ENCODE data around the gene GRK5.

Gene GRK5

GRCh38 chr10:119502209-119502608 is 294.8 kb downstream of the GRK5 start:
- no peak for DNase-seq (ENCODE audit: extremely low spot score)
- TF ChIP-seq ELF4 (IDR thresholded peaks at IDR 0.05) (no peak), SP1 (IDR thresholded peaks at IDR 0.05) (no peak), TARDBP (IDR thresholded peaks at IDR 0.05) (no peak), BHLHE40 (IDR thresholded peaks at IDR 0.05; ENCODE audit: borderline replicate concordance) (no peak), FOXM1 (IDR thresholded peaks at IDR 0.05; ENCODE audit: borderline replicate concordance) (no peak), LEF1 (IDR thresholded peaks at IDR 0.05; ENCODE audit: borderline replicate concordance) (no peak), CTBP1 (IDR thresholded peaks at IDR 0.05; ENCODE audit: borderline replicate concordance) (no peak), L3MBTL2 (conservative IDR thresholded peaks at IDR 0.05) (no peak), ZNF384 (IDR thresholded peaks at IDR 0.05) (no peak), FOXA1 (IDR thresholded peaks at IDR 0.05) (no peak)
- TF ChIP-seq, protein P1, sequence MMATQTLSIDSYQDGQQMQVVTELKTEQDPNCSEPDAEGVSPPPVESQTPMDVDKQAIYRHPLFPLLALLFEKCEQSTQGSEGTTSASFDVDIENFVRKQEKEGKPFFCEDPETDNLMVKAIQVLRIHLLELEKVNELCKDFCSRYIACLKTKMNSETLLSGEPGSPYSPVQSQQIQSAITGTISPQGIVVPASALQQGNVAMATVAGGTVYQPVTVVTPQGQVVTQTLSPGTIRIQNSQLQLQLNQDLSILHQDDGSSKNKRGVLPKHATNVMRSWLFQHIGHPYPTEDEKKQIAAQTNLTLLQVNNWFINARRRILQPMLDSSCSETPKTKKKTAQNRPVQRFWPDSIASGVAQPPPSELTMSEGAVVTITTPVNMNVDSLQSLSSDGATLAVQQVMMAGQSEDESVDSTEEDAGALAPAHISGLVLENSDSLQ (IDR thresholded peaks at IDR 0.05), result no peak
- CTCF ChIA-PET, result no interaction called here
- POLR2A ChIA-PET, result no interaction called here

DNA sequence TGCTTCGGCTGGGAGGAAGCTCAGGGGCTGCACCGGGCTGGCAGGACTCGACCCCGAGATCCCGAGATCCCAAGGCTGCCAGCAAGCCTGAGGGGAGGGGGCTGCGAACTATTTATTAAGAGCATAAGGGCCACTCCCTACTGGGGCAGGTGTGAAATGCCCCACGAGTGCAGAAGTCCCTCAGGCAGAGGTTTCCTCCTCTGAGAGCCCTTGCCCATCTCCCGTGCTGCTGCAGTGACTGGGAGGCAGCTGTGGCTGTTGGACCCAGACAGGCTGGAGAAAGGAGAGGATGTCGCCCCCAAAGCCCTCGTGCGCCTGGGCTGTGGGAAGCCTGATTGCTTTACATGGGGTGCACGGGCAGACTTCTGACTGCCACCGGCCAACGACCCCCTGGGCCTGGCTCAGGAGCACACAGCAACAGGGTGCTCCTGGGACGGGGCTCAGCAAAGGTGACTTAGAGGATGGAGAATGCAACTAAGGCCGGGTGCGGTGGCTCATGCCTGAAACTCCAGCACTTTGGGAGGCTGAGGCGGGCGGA is 295.3 kb downstream of the GRK5 start:
- POLR2A ChIA-PET, result interaction anchor here (0.7 kb wide), 1 partner anchor 13 kb away, joined by 3 read pairs; no protein-coding TSS in a partner anchor
- TF ChIP-seq L3MBTL2 (conservative IDR thresholded peaks at IDR 0.05) (no peak), SUZ12 (IDR thresholded peaks at IDR 0.05) (no peak), FOXA1 (IDR thresholded peaks at IDR 0.05) (no peak), FOXM1 (IDR thresholded peaks at IDR 0.05; ENCODE audit: borderline replicate concordance) (no peak), CTBP1 (IDR thresholded peaks at IDR 0.05; ENCODE audit: borderline replicate concordance) (no peak), TARDBP (IDR thresholded peaks at IDR 0.05) (no peak)
- DNase-seq (ENCODE audit: extremely low spot score), result no peak
- CTCF ChIA-PET, result no interaction called here

GRCh38 chr10:119503821-119504220 is 296.4 kb downstream of the GRK5 start:
- no peak for DNase-seq (ENCODE audit: extremely low spot score)
- ChIA-PET CTCF (no interaction called here), POLR2A (no interaction called here)
- TF ChIP-seq ARNT (IDR thresholded peaks at IDR 0.05), result no peak
- TF ChIP-seq, protein P1 (IDR thresholded peaks at IDR 0.05), result no peak
- no peak for TF ChIP-seq HDGF (IDR thresholded peaks at IDR 0.05; ENCODE audit: borderline replicate concordance)
- no peak for TF ChIP-seq CTBP1 (IDR thresholded peaks at IDR 0.05; ENCODE audit: borderline replicate concordance)
- no peak for TF ChIP-seq ELF4 (IDR thresholded peaks at IDR 0.05)
- TF ChIP-seq TARDBP (IDR thresholded peaks at IDR 0.05), result no peak
- TF ChIP-seq FOXK2 (IDR thresholded peaks at IDR 0.05), result no peak
- no peak for TF ChIP-seq FOXM1 (IDR thresholded peaks at IDR 0.05; ENCODE audit: borderline replicate concordance)
- no peak for TF ChIP-seq LEF1 (IDR thresholded peaks at IDR 0.05; ENCODE audit: borderline replicate concordance)
- no peak for TF ChIP-seq BHLHE40 (IDR thresholded peaks at IDR 0.05; ENCODE audit: borderline replicate concordance)

GRCh38 chr10:119504651-119505050 is 297.3 kb downstream of the GRK5 start:
- CTCF ChIA-PET, result no interaction called here
- no peak for DNase-seq (ENCODE audit: extremely low spot score)
- TF ChIP-seq FOXK2 (IDR thresholded peaks at IDR 0.05), result no peak
- TF ChIP-seq ARNT (IDR thresholded peaks at IDR 0.05), result no peak
- TF ChIP-seq TARDBP (IDR thresholded peaks at IDR 0.05), result no peak
- no peak for TF ChIP-seq CTBP1 (IDR thresholded peaks at IDR 0.05; ENCODE audit: borderline replicate concordance)
- no peak for TF ChIP-seq HDGF (IDR thresholded peaks at IDR 0.05; ENCODE audit: borderline replicate concordance)
- TF ChIP-seq SUZ12 (IDR thresholded peaks at IDR 0.05), result no peak
- TF ChIP-seq SP1 (IDR thresholded peaks at IDR 0.05), result no peak
- no peak for TF ChIP-seq FOXA1 (IDR thresholded peaks at IDR 0.05)
- TF ChIP-seq L3MBTL2 (conservative IDR thresholded peaks at IDR 0.05), result no peak
- TF ChIP-seq, protein P1 (IDR thresholded peaks at IDR 0.05), result no peak
- no peak for TF ChIP-seq NFRKB (IDR thresholded peaks at IDR 0.05)
- TF ChIP-seq FOXM1 (IDR thresholded peaks at IDR 0.05; ENCODE audit: borderline replicate concordance), result no peak
- TF ChIP-seq BHLHE40 (IDR thresholded peaks at IDR 0.05; ENCODE audit: borderline replicate concordance), result no peak
- no peak for TF ChIP-seq ELF4 (IDR thresholded peaks at IDR 0.05)
- TF ChIP-seq ZNF384 (IDR thresholded peaks at IDR 0.05), result no peak
- TF ChIP-seq LEF1 (IDR thresholded peaks at IDR 0.05; ENCODE audit: borderline replicate concordance), result no peak
- POLR2A ChIA-PET, result no interaction called here

- no peak for TF ChIP-seq L3MBTL2 (conservative IDR thresholded peaks at IDR 0.05)
- TF ChIP-seq TARDBP (IDR thresholded peaks at IDR 0.05), result no peak
- no peak for TF ChIP-seq ZNF384 (IDR thresholded peaks at IDR 0.05)
- TF ChIP-seq HDGF (IDR thresholded peaks at IDR 0.05; ENCODE audit: borderline replicate concordance), result no peak
- no peak for TF ChIP-seq FOXK2 (IDR thresholded peaks at IDR 0.05)
- no peak for TF ChIP-seq ARNT (IDR thresholded peaks at IDR 0.05)
- TF ChIP-seq NFRKB (IDR thresholded peaks at IDR 0.05), result no peak
- TF ChIP-seq SUZ12 (IDR thresholded peaks at IDR 0.05), result no peak
- no peak for TF ChIP-seq LEF1 (IDR thresholded peaks at IDR 0.05; ENCODE audit: borderline replicate concordance)
- TF ChIP-seq CTBP1 (IDR thresholded peaks at IDR 0.05; ENCODE audit: borderline replicate concordance), result no peak
- no peak for TF ChIP-seq FOXA1 (IDR thresholded peaks at IDR 0.05)
- TF ChIP-seq ELF4 (IDR thresholded peaks at IDR 0.05), result no peak
- no peak for TF ChIP-seq FOXM1 (IDR thresholded peaks at IDR 0.05; ENCODE audit: borderline replicate concordance)
- TF ChIP-seq, protein P1 (IDR thresholded peaks at IDR 0.05), result no peak
- TF ChIP-seq BHLHE40 (IDR thresholded peaks at IDR 0.05; ENCODE audit: borderline replicate concordance), result no peak
- no peak for TF ChIP-seq SP1 (IDR thresholded peaks at IDR 0.05)
- CTCF ChIA-PET, result no interaction called here
- DNase-seq (ENCODE audit: extremely low spot score), result no peak
- POLR2A ChIA-PET, result no interaction called here
These were observed 297.8 kb downstream of the GRK5 start for GRCh38 chr10:119505131-119505551.

All from HEK293T (cell line).